Uterus (tissue), 2 donors: ENCODE data around the gene MBNL1.

Experiments used
- CTCF ChIP-seq, 4 experiments: fragments of 200-600 bp in 2 of 4; fragments of 450-650 bp in 2 of 4; sonication (generic) in 2 of 4; IDR thresholded peaks; one replicate each; pipeline ENCODE4 v1.5.1; 2016 to 2019; ENCODE audit warnings: antibody characterized with exemption in 4 of 4, mild to moderate bottlenecking in 2 of 4, moderate library complexity in 1 of 4
- POLR2A ChIP-seq, 2 donors: fragments of 450-650 bp; IDR thresholded peaks; one replicate each; pipeline ENCODE4 v1.6.1; 2016; ENCODE audit warnings: antibody characterized with exemption in 2 of 2, mild to moderate bottlenecking in 1 of 2, moderate library complexity in 1 of 2

- TF ChIP-seq CTCF (IDR thresholded peaks at IDR 0.05) (no peak), POLR2A (IDR thresholded peaks at IDR 0.05) (no peak)
These were observed 14.7 kb upstream of the MBNL1 start for GRCh38 chr3:152254041-152254440.
